ACHN (cell line): ENCODE results near the gene KIF21B.

Experiments used
- DNase-seq: peaks from one replicate; pipeline ENCODE4 v3.0.0-alpha.2; 2015
- in situ Hi-C: cut with HindIII; loops from 2 replicates; pipeline ENCODE4 v1.10.0; 2017; ENCODE audit warnings: low sequenced_read_pairs, low pct_ligation_motif_present, low pct_unique_long_range_greater_than_20kb

KIF21B gene

GRCh38 chr1:200923601-200924000 is 99.9 kb downstream of the KIF21B start:
- in situ Hi-C loops = no loop called here
- no peak for DNase-seq

GRCh38 chr1:200922406-200922805 is 101.1 kb downstream of the KIF21B start:
- DNase-seq = no peak

GRCh38 chr1:200921571-200922110 is 101.9 kb downstream of the KIF21B start:
- no peak for DNase-seq
- in situ Hi-C loops = no loop called here

More at GRCh38 chr1:200922406-200922805, 101.1 kb downstream of the KIF21B start:
- in situ Hi-C loops = no loop called here
